GM19025 (cell line): Measurements from ENCODE around the gene SPIRE2.

Experiments used
- ATAC-seq: cut with Tn5 transposase; IDR thresholded peaks from one replicate; pipeline ENCODE4 v1.9.1; 2021; ENCODE audit warnings: mild to moderate bottlenecking, low read depth, moderate library complexity; ENCODE audit not compliant: unreplicated experiment

SPIRE2 gene

GRCh38 chr16:89892635-89893034, 64.4 kb downstream of the SPIRE2 start:
- ATAC-seq, result no peak

GRCh38 chr16:89893642-89894548, 65.6 kb downstream of the SPIRE2 start:
- no peak for ATAC-seq

- ATAC-seq, result no peak
Observed at GRCh38 chr16:89895482-89896250, 67.4 kb downstream of the SPIRE2 start.

- ATAC-seq, result no peak
Observed at GRCh38 chr16:89897204-89897603, 68.9 kb downstream of the SPIRE2 start.

GRCh38 chr16:89898201-89898967, 70.1 kb downstream of the SPIRE2 start:
- ATAC-seq, result no peak

- ATAC-seq, result no peak
Observed at GRCh38 chr16:89899879-89900481, 71.7 kb downstream of the SPIRE2 start.

- ATAC-seq, result no peak
Observed at GRCh38 chr16:89900885-89901284, 72.6 kb downstream of the SPIRE2 start.

- ATAC-seq, result no peak
Observed at GRCh38 chr16:89902980-89903379, 74.7 kb downstream of the SPIRE2 start.

- no peak for ATAC-seq
Observed at GRCh38 chr16:89903908-89904515, 75.7 kb downstream of the SPIRE2 start.

GRCh38 chr16:89904606-89905510, 76.6 kb downstream of the SPIRE2 start:
- no peak for ATAC-seq

- no peak for ATAC-seq
Observed at GRCh38 chr16:89905511-89906139, 77.3 kb downstream of the SPIRE2 start.

- ATAC-seq, result no peak
Observed at GRCh38 chr16:89906140-89907025, 78.1 kb downstream of the SPIRE2 start.

GRCh38 chr16:89907055-89907814, 79.0 kb downstream of the SPIRE2 start:
- no peak for ATAC-seq

GRCh38 chr16:89908236-89908635, 80.0 kb downstream of the SPIRE2 start:
- ATAC-seq, result no peak

GRCh38 chr16:89909777-89910716, 81.8 kb downstream of the SPIRE2 start:
- no peak for ATAC-seq
